ENCODE measurements around the gene AMPD3. TPM values are rescaled to one million over a fixed set of nuclear protein-coding genes. Genes with fewer than 3 reads are reported as not detected.

Gene AMPD3
- total RNA-seq, 1 donor from 2014 or later, result 12.9 TPM

DNA sequence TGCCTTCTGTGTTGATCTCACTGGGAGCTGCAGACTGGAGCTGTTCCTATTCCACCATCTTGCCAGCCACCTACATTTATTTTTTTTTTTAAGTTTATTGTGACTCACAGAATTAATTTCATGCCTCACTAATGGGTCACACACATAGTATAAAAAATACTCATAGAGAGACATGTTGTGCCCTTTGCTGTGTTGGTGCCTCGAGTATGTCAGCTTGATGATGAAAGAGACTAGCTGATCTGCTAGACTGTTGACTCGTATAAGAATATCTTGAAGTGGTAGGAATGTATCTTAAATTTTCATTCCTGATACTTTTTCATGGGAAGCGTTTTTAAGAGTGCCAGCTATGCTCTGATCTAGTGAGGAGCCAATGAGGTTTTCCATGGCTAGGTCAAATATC is 28.6 kb upstream of the AMPD3 start:
- Mint-ChIP-seq H3K36me3 (ENCODE audit: insufficient read depth) (no peaks in the 10 kb centered on the region), H3K4me3 (ENCODE audit: low read depth) (no peak overlapping the region), H3K27me3 (no peaks in the 10 kb centered on the region), H3K9me3 (ENCODE audit: low read depth) (peaks cover 20% of the 10 kb centered on the region), H3K4me1 (ENCODE audit: low read depth) (no peaks in the 10 kb centered on the region), H3K27ac (no peak overlapping the region)
- DNase-seq (ENCODE audit: low spot score, unreplicated experiment), result no peak
- TF ChIP-seq, protein P1, sequence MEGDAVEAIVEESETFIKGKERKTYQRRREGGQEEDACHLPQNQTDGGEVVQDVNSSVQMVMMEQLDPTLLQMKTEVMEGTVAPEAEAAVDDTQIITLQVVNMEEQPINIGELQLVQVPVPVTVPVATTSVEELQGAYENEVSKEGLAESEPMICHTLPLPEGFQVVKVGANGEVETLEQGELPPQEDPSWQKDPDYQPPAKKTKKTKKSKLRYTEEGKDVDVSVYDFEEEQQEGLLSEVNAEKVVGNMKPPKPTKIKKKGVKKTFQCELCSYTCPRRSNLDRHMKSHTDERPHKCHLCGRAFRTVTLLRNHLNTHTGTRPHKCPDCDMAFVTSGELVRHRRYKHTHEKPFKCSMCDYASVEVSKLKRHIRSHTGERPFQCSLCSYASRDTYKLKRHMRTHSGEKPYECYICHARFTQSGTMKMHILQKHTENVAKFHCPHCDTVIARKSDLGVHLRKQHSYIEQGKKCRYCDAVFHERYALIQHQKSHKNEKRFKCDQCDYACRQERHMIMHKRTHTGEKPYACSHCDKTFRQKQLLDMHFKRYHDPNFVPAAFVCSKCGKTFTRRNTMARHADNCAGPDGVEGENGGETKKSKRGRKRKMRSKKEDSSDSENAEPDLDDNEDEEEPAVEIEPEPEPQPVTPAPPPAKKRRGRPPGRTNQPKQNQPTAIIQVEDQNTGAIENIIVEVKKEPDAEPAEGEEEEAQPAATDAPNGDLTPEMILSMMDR (IDR thresholded peaks at IDR 0.05; ENCODE audit: unreplicated experiment), result no peak

DNA sequence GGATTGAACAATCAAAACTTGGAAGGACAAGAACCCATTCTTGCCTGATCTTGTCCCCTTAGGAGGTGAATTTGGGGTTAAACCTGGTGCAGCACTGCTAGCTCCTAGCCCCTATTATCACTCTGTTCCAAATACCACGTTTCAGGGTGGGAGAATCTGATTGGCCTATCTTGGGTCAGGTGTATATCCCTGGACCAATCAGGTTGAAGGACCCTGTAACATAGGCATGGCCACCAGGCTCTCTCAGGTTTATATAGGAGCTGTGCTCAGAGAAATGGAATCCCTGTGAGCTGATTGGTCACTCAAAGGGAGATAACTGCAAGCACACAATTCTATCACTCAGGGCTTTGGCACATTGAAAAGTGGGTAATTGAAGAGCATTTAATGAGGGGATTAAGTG is 26.6 kb upstream of the AMPD3 start:
- DNase-seq (ENCODE audit: low spot score, unreplicated experiment), result no peak
- Mint-ChIP-seq H3K9me3 (ENCODE audit: low read depth) (peaks cover 16% of the 10 kb centered on the region), H3K4me1 (ENCODE audit: low read depth) (peaks cover 1% of the 10 kb centered on the region), H3K36me3 (ENCODE audit: insufficient read depth) (no peaks in the 10 kb centered on the region), H3K4me3 (ENCODE audit: low read depth) (no peak overlapping the region), H3K27me3 (no peaks in the 10 kb centered on the region), H3K27ac (no peak overlapping the region)
- TF ChIP-seq, protein P1 (IDR thresholded peaks at IDR 0.05; ENCODE audit: unreplicated experiment), result no peak

DNA sequence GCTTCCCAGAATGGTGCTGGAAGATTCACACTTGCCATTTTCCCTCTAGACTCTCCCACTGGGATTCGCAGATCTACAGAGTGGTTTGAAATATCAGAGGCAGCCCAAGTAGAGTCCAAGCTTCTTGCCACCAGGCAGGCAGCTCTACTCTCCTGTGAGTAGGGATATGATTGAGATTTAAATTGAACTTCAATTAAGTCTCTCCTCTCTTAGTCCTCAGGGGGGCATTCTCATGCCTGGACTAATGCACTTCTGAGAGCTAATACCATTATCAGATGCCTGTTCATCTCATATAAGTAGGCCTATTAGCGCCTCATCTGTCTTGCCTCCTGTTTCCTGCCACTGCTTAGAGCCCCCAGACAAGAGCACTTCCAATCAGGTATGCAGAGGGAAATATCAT is 25.5 kb upstream of the AMPD3 start:
- peaks cover 1% of the 10 kb centered on the region for H3K4me1 Mint-ChIP-seq (ENCODE audit: low read depth)
- TF ChIP-seq, protein P1 (IDR thresholded peaks at IDR 0.05; ENCODE audit: unreplicated experiment), result no peak
- no peak for DNase-seq (ENCODE audit: low spot score, unreplicated experiment)
- H3K4me3 Mint-ChIP-seq (ENCODE audit: low read depth), result no peak overlapping the region
- H3K27ac Mint-ChIP-seq, result no peak overlapping the region
- peaks cover 8% of the 10 kb centered on the region for H3K9me3 Mint-ChIP-seq (ENCODE audit: low read depth)
- no peaks in the 10 kb centered on the region for H3K36me3 Mint-ChIP-seq (ENCODE audit: insufficient read depth)
- no peaks in the 10 kb centered on the region for H3K27me3 Mint-ChIP-seq

DNA sequence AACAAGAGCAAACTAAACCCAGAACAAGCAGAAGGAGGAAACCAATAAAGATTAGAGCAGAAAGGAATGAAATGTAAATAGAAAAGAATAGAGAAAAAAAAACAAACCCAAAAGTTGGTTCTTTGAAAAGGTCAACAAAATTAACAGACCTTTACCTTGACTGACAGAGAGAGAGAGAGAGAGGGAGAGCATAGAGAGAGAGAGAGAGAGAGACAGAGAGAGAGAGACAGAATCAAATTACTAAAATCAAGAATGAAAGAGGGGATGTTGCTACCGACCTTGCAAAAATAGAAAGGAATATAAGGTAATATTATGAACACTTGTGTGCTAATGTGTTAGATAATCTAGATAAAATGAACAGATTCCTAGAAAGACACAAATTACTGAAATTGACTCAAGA is 22.6 kb upstream of the AMPD3 start:
- H3K27me3 Mint-ChIP-seq, result no peaks in the 10 kb centered on the region
- DNase-seq (ENCODE audit: low spot score, unreplicated experiment), result no peak
- no peaks in the 10 kb centered on the region for H3K36me3 Mint-ChIP-seq (ENCODE audit: insufficient read depth)
- TF ChIP-seq, protein P1 (IDR thresholded peaks at IDR 0.05; ENCODE audit: unreplicated experiment), result no peak
- peaks cover 5% of the 10 kb centered on the region for H3K9me3 Mint-ChIP-seq (ENCODE audit: low read depth)
- peaks cover 1% of the 10 kb centered on the region for H3K4me1 Mint-ChIP-seq (ENCODE audit: low read depth)
- no peak overlapping the region for H3K27ac Mint-ChIP-seq
- no peak overlapping the region for H3K4me3 Mint-ChIP-seq (ENCODE audit: low read depth)

DNA sequence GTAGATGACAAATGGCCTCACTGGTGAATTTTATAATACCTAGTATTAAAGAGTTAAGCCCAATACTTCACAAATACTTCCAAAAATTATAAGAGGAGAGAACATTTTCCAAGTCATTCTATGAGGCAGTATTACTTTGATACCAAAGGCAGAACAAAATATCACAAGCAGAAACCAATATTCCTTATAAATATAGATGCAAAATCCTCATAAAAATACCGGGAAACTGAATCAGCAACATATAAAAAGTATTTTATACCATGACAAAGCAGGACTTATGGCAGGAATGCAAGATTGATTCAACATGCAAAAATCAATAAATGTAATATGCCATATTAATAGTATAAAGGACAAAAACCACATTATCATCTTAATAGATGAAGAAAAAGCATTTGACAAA is 22.1 kb upstream of the AMPD3 start:
- H3K27me3 Mint-ChIP-seq, result no peaks in the 10 kb centered on the region
- H3K36me3 Mint-ChIP-seq (ENCODE audit: insufficient read depth), result no peaks in the 10 kb centered on the region
- H3K4me1 Mint-ChIP-seq (ENCODE audit: low read depth), result peaks cover 1% of the 10 kb centered on the region
- no peak for DNase-seq (ENCODE audit: low spot score, unreplicated experiment)
- TF ChIP-seq, protein P1 (IDR thresholded peaks at IDR 0.05; ENCODE audit: unreplicated experiment), result no peak
- H3K9me3 Mint-ChIP-seq (ENCODE audit: low read depth), result peaks cover 5% of the 10 kb centered on the region
- H3K27ac Mint-ChIP-seq, result no peak overlapping the region
- no peak overlapping the region for H3K4me3 Mint-ChIP-seq (ENCODE audit: low read depth)

Measured in progenitor cell of endocrine pancreas (in vitro differentiated cells).